Keratinocyte (primary cell): ENCODE measurements around the gene XPC. TPM values are rescaled to one million over a fixed set of nuclear protein-coding genes. Genes with fewer than 3 reads are reported as not detected.

Source experiments
- DNase-seq: peaks from one replicate; pipeline ENCODE4 v3.0.0-alpha.2; 2011; ENCODE audit warnings: low read depth, missing footprints, low spot score
- FAIRE-seq: peaks from 2 replicates; lab custom pipeline; 2011; peaks lifted over from hg19 to GRCh38; lab: Jason Lieb, UNC
- H2AFZ ChIP-seq: 2 replicates; pipeline ENCODE4 v1.6.0; 2012; ENCODE audit warnings: low read length, control low read depth, inconsistent platforms; ENCODE audit not compliant: control insufficient read depth
- H3K27ac ChIP-seq: 2 replicates; pipeline ENCODE4 v1.5.1; 2011; ENCODE audit warnings: low read length; ENCODE audit not compliant: control insufficient read depth, insufficient read depth
- H3K27me3 ChIP-seq: 3 replicates; pipeline ENCODE4 v1.6.0; 2011; ENCODE audit warnings: low read length; ENCODE audit not compliant: control insufficient read depth, insufficient read depth; ENCODE audit errors: extremely low read depth
- H3K36me3 ChIP-seq, 2 experiments: 2 replicates in 1 of 2; 3 replicates in 1 of 2; pipeline ENCODE4 v1.5.1; 2011; ENCODE audit warnings: low read length in 2 of 2, mild to moderate bottlenecking in 1 of 2; ENCODE audit not compliant: control insufficient read depth in 2 of 2, insufficient read depth in 2 of 2; ENCODE audit errors: extremely low read depth in 1 of 2
- H3K4me1 ChIP-seq: 3 replicates; pipeline ENCODE4 v1.5.1; 2011; ENCODE audit warnings: low read length; ENCODE audit not compliant: control insufficient read depth, insufficient read depth; ENCODE audit errors: extremely low read depth
- H3K4me2 ChIP-seq: 3 replicates; pipeline ENCODE4 v1.6.0; 2011; ENCODE audit warnings: low read depth, low read length; ENCODE audit not compliant: control insufficient read depth, insufficient read depth; ENCODE audit errors: extremely low read depth
- H3K4me3 ChIP-seq, 3 experiments: fragments of 200-600 bp in 1 of 3; sonication (generic) in 1 of 3; 2 replicates in 2 of 3; 3 replicates in 1 of 3; pipeline ENCODE4 v1.5.1; 2011 to 2016; ENCODE audit warnings: low read length in 3 of 3, mild to moderate bottlenecking in 3 of 3, control low read depth in 2 of 3, inconsistent platforms in 1 of 3, low read depth in 1 of 3, mixed read lengths in 1 of 3, mixed run types in 1 of 3, moderate library complexity in 1 of 3; ENCODE audit not compliant: control insufficient read depth in 2 of 3, insufficient read depth in 2 of 3; ENCODE audit errors: extremely low read depth in 1 of 3
- H3K79me2 ChIP-seq: 2 replicates; pipeline ENCODE4 v1.6.0; 2012; ENCODE audit warnings: low read length; ENCODE audit not compliant: control insufficient read depth, insufficient read depth
- H3K9ac ChIP-seq: 3 replicates; pipeline ENCODE4 v1.6.0; 2011; ENCODE audit warnings: low read length; ENCODE audit not compliant: control insufficient read depth, insufficient read depth; ENCODE audit errors: extremely low read depth
- H3K9me1 ChIP-seq: 3 replicates; pipeline ENCODE4 v1.6.0; 2011; ENCODE audit warnings: low read length; ENCODE audit not compliant: control insufficient read depth, insufficient read depth; ENCODE audit errors: extremely low read depth
- H3K9me3 ChIP-seq: 2 replicates; pipeline ENCODE4 v1.5.1; 2012; ENCODE audit warnings: low read depth, low read length; ENCODE audit not compliant: control insufficient read depth
- H4K20me1 ChIP-seq: 3 replicates; pipeline ENCODE4 v1.6.0; 2011; ENCODE audit warnings: low read length; ENCODE audit not compliant: control insufficient read depth, insufficient read depth; ENCODE audit errors: extremely low read depth
- EZH2 ChIP-seq: IDR thresholded peaks from one replicate; pipeline ENCODE4 v1.6.1; 2012; ENCODE audit warnings: inconsistent platforms, mild to moderate bottlenecking, low read length, moderate library complexity
- dilution Hi-C: fragments of 300-500 bp; cut with MboI; formaldehyde crosslinking; loops from one replicate; pipeline ENCODE4 v1.7.0; 2020; ENCODE audit warnings: low sequenced_read_pairs; ENCODE audit not compliant: extremely low pct_ligation_motif_present
- polyA plus RNA-seq, 5 experiments: library from polyadenylated mRNA; depleted of rRNA in 3 of 5; stranded (reverse) in 3 of 5; stranded (forward) in 1 of 5; unstranded in 1 of 5; fragments of >200 nt; gene quantifications; 1 replicate in 1 of 5; 2 replicates in 3 of 5; 3 replicates in 1 of 5; pipeline versions ENCODE4 v1.2.1 to v1.2.3, GENCODE V29; 2011 to 2012; ENCODE audit warnings: missing spikeins in 2 of 5, low read depth in 1 of 5, low replicate concordance in 1 of 5
- TF ChIP-seq, protein P1 (sequence below), 3 experiments: IDR thresholded peaks in 1 of 3; conservative IDR thresholded peaks in 1 of 3; optimal IDR thresholded peaks in 1 of 3; 2 replicates in 2 of 3; 3 replicates in 1 of 3; pipeline versions ENCODE3 to v1.5.1; 2011; ENCODE audit warnings: low read length in 3 of 3, mild to moderate bottlenecking in 3 of 3, moderate library complexity in 2 of 3, control low read depth in 1 of 3, inconsistent platforms in 1 of 3; ENCODE audit not compliant: insufficient read depth in 2 of 3; ENCODE audit errors: extremely low read depth in 1 of 3

Gene XPC
- polyA plus RNA-seq, 1 donor (not counting 4 experiments of a cell fraction or from before 2014, with no cell fraction given) = 24.9 TPM

DNA sequence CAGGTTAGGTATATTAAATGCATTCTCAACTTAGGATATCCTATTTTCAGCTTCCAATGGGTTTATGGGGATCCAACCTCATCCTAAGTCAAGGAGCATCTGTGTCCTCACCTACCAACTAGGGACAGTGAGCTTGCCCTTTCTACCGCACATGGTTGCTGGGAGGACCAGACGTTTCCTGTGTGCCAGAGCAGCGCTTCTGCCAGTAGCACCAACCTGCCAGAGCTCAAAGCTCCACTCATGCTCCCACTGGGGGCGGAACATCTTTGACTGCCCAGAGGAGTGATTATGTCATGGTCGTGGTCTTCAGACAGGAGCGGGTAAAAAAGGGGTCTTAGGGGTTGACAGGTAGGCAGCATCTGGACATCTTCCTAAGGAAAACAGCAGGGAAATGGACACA, 24.7 kb downstream of the XPC start:
- no peak overlapping the region for H3K9ac ChIP-seq
- no peak overlapping the region for H3K27ac ChIP-seq
- TF ChIP-seq EZH2 = no peak
- TF ChIP-seq, protein P1, sequence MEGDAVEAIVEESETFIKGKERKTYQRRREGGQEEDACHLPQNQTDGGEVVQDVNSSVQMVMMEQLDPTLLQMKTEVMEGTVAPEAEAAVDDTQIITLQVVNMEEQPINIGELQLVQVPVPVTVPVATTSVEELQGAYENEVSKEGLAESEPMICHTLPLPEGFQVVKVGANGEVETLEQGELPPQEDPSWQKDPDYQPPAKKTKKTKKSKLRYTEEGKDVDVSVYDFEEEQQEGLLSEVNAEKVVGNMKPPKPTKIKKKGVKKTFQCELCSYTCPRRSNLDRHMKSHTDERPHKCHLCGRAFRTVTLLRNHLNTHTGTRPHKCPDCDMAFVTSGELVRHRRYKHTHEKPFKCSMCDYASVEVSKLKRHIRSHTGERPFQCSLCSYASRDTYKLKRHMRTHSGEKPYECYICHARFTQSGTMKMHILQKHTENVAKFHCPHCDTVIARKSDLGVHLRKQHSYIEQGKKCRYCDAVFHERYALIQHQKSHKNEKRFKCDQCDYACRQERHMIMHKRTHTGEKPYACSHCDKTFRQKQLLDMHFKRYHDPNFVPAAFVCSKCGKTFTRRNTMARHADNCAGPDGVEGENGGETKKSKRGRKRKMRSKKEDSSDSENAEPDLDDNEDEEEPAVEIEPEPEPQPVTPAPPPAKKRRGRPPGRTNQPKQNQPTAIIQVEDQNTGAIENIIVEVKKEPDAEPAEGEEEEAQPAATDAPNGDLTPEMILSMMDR (optimal IDR thresholded peaks at IDR 0.05 in 1 of 3, IDR thresholded peaks at IDR 0.05 in 1 of 3, conservative IDR thresholded peaks at IDR 0.05 in 1 of 3; ENCODE audit: extremely low read depth in 1 of 3, insufficient read depth in 2 of 3, low read length in 3 of 3) = no peak
- no peaks in the 10 kb centered on the region for H3K9me3 ChIP-seq
- no peak for FAIRE-seq
- peaks cover 28% of the 10 kb centered on the region for H3K4me1 ChIP-seq
- H3K4me2 ChIP-seq = no peak overlapping the region
- no peak overlapping the region for H2AFZ ChIP-seq
- DNase-seq = no peak
- no peaks in the 10 kb centered on the region for H3K9me1 ChIP-seq
- no peaks in the 10 kb centered on the region for H4K20me1 ChIP-seq
- H3K36me3 ChIP-seq = peaks cover 35 to 61% of the 10 kb centered on the region in 2 experiments
- dilution Hi-C loops = no loop called here
- H3K27me3 ChIP-seq = no peaks in the 10 kb centered on the region
- peaks cover 11% of the 10 kb centered on the region for H3K79me2 ChIP-seq
- no peak overlapping the region for H3K4me3 ChIP-seq

DNA sequence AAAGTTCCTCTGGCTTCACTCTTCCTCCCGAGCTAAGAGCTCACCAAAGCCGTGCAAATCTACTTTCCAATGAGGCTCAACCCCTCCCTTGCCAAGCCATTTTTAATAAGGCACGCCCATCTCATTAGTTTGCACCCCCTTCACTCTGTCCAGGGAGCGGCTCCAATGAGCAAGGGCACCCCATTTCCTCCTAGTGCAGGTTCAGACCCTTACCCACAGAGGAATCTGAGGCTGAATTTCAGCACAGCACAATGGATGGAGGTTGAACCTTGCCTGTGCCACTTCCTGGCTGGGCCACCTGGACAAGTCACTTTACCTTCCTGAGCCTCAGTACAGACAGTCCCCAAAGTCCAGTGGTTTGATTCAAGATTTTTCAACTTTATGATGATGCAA, 25.4 kb downstream of the XPC start:
- Histone ChIP-seq H2AFZ (no peak overlapping the region), H3K4me2 (no peak overlapping the region), H3K9ac (no peak overlapping the region), H3K9me3 (no peaks in the 10 kb centered on the region), H3K36me3 (peaks cover 35 to 61% of the 10 kb centered on the region in 2 experiments), H3K27ac (no peak overlapping the region), H3K27me3 (no peaks in the 10 kb centered on the region), H3K9me1 (no peaks in the 10 kb centered on the region), H3K79me2 (peaks cover 11% of the 10 kb centered on the region), H3K4me3 (no peak overlapping the region), H4K20me1 (no peaks in the 10 kb centered on the region), H3K4me1 (peaks cover 28% of the 10 kb centered on the region)
- TF ChIP-seq, protein P1 (optimal IDR thresholded peaks at IDR 0.05 in 1 of 3, IDR thresholded peaks at IDR 0.05 in 1 of 3, conservative IDR thresholded peaks at IDR 0.05 in 1 of 3; ENCODE audit: extremely low read depth in 1 of 3, insufficient read depth in 2 of 3, low read length in 3 of 3) = no peak
- TF ChIP-seq EZH2 = no peak
- dilution Hi-C loops = no loop called here
- no peak for DNase-seq
- no peak for FAIRE-seq
